GM12891 (cell line): ENCODE results near the gene TLNRD1.

Experiments
- PAX5 ChIP-seq: IDR thresholded peaks from 2 replicates; pipeline ENCODE4 v1.6.1; 2011; ENCODE audit warnings: low read length, moderate library complexity, mild to moderate bottlenecking; ENCODE audit not compliant: insufficient read depth, severe bottlenecking
- POLR2A ChIP-seq: IDR thresholded peaks from 2 replicates; pipeline ENCODE4 v1.6.1; 2011; ENCODE audit warnings: low read depth, low read length, control low read depth
- POLR2AphosphoS5 ChIP-seq: IDR thresholded peaks from 2 replicates; pipeline ENCODE4 v1.6.1; 2011; ENCODE audit warnings: low read depth, low read length, control low read depth
- POU2F2 ChIP-seq: IDR thresholded peaks from 2 replicates; pipeline ENCODE4 v1.6.1; 2011; ENCODE audit warnings: low read depth, mild to moderate bottlenecking, control low read depth, low read length, moderate library complexity
- SPI1 ChIP-seq: IDR thresholded peaks from 2 replicates; pipeline ENCODE4 v1.6.1; 2011; ENCODE audit warnings: low read depth, low read length, control low read depth
- TAF1 ChIP-seq: IDR thresholded peaks from 2 replicates; pipeline ENCODE4 v1.6.1; 2011; ENCODE audit warnings: low read depth, low read length, control low read depth

DNA sequence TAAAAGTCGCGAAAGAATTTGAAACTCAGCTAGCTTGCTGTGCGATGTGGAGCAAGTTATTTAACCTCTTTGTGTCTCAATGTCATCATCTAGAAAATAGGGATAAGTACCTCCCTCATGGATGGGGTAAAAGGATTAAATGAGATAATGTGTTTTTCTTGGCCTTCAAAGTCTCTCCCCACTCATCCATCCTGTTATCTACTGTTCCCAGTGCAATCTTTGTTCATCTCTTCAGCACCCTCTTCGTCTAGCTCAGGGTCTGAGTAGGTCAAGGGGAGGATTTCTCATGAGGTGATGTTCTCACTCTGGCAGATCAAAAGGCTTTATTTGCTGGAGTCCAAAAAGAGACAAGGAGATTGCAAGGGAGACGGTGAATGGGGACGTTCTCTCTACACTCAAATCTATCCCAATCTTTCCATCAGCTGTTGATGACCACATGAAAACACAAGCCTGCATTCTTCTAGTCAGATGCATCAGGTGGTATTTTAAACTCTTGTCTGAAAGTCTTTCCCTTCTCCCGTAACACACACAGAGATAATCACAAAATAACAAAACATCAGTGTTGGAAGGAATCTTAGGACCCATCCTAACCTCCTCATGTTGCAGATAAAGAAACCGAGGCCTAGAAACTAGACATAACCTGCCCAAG lies 12.5 kb upstream of the TLNRD1 start:
- TF ChIP-seq TAF1 (no peak), POLR2AphosphoS5 (no peak), POLR2A (no peak), POU2F2 (no peak), SPI1 (no peak), PAX5 (no peak)
